HCT116 (cell line): Measurements from ENCODE around the gene UBASH3B. TPM values are rescaled to one million over a fixed set of nuclear protein-coding genes. Genes with fewer than 3 reads are reported as not detected.

Experiments used
- ATAC-seq: fragments of 200-7000 bp; cut with Tn5 transposase; 2 replicates; pipeline ENCODE4 v1.9.1; 2020; ENCODE audit warnings: mild to moderate bottlenecking, moderate library complexity
- BruUV-seq: library from RNA; stranded (reverse); fragments of 400-500 nt; replicated peaks from 2 replicates; lab custom pipeline; 2021; lab: Mats Ljungman, UMichigan
- CTCF ChIA-PET: fragments of 300-600 bp; sonication (Branson Sonifier 250); formaldehyde crosslinking; loops from one replicate; lab custom pipeline; 2021; ENCODE audit warnings: antibody characterized with exemption; lab: Charles Lee
- POLR2A ChIA-PET: fragments of 300-600, 350-600 bp; sonication (Branson Sonifier 250); formaldehyde crosslinking; loops from one replicate; lab custom pipeline; 2021; ENCODE audit warnings: antibody characterized with exemption; lab: Charles Lee
- RAD21 ChIA-PET, 2 experiments: fragments of 300-600 bp; sonication (Branson Sonifier 250); formaldehyde crosslinking; loops; one replicate each; lab custom pipeline; 2023; ENCODE audit warnings: low total read pairs in 2 of 2; ENCODE audit not compliant: uncharacterized antibody in 2 of 2, unreplicated experiment in 2 of 2, low non-redundant PET in 1 of 2; lab: Charles Lee
- DNase-seq: peaks from one replicate; pipeline ENCODE4 v3.0.0-alpha.2; 2010; ENCODE audit warnings: low read depth, low spot score
- H2AFZ ChIP-seq: fragments of 200-600 bp; shearing (Covaris generic), sonication (generic); 2 replicates; pipeline ENCODE4 v1.6.1; 2017; ENCODE audit warnings: low read depth, mixed run types, mixed read lengths, antibody characterized with exemption, low read length; ENCODE audit not compliant: poor library complexity, severe bottlenecking
- H3K27ac ChIP-seq: 2 replicates; pipeline ENCODE4 v1.5.1; 2012; ENCODE audit warnings: low read depth, low read length
- H3K27me3 ChIP-seq: fragments of 200-600 bp; sonication (generic); 2 replicates; pipeline ENCODE4 v1.6.1; 2016; ENCODE audit warnings: mixed run types, low read length, mixed read lengths; ENCODE audit not compliant: insufficient read depth
- H3K36me3 ChIP-seq, 2 experiments: fragments of 200-500 bp in 1 of 2; fragments of 200-600 bp in 1 of 2; sonication (Bioruptor generic) in 1 of 2; sonication (generic) in 1 of 2; 2 replicates each; pipeline versions ENCODE4 v1.5.1 to v1.6.1; 2014 to 2016; ENCODE audit warnings: low read length in 2 of 2, inconsistent platforms in 1 of 2, mixed read lengths in 1 of 2, mixed run types in 1 of 2; ENCODE audit not compliant: insufficient read depth in 2 of 2, control insufficient read depth in 1 of 2
- H3K4me1 ChIP-seq, 2 experiments: fragments of 200-600 bp in 1 of 2; sonication (generic) in 1 of 2; 2 replicates each; pipeline versions ENCODE4 v1.5.1 to v1.6.1; 2012 to 2017; ENCODE audit warnings: low read length in 2 of 2, inconsistent platforms in 1 of 2, mild to moderate bottlenecking in 1 of 2, mixed read lengths in 1 of 2, mixed run types in 1 of 2, moderate library complexity in 1 of 2; ENCODE audit not compliant: insufficient read depth in 2 of 2, control insufficient read depth in 1 of 2
- H3K4me2 ChIP-seq: fragments of 200-600 bp; sonication (generic); 2 replicates; pipeline ENCODE4 v1.6.1; 2017; ENCODE audit warnings: mixed run types, low read length, mixed read lengths
- H3K4me3 ChIP-seq, 2 experiments: fragments of 200-600 bp in 1 of 2; sonication (generic) in 1 of 2; replicated peaks in 1 of 2; 2 replicates each; pipeline ENCODE4 v1.5.1; 2011 to 2016; ENCODE audit warnings: low read length in 2 of 2, control low read depth in 1 of 2, low read depth in 1 of 2, mild to moderate bottlenecking in 1 of 2, mixed read lengths in 1 of 2, mixed run types in 1 of 2
- H3K79me2 ChIP-seq: fragments of 200-600 bp; sonication (generic); 2 replicates; pipeline ENCODE4 v1.6.1; 2017; ENCODE audit warnings: mild to moderate bottlenecking, mixed run types, low read length, moderate library complexity, mixed read lengths; ENCODE audit not compliant: insufficient read depth
- H3K9ac ChIP-seq: fragments of 200-600 bp; sonication (generic); 2 replicates; pipeline ENCODE4 v1.6.1; 2016; ENCODE audit warnings: low read length, mixed read lengths
- H3K9me2 ChIP-seq: fragments of 200-600 bp; sonication (generic), shearing (Covaris generic); 2 replicates; pipeline ENCODE4 v1.6.1; 2017; ENCODE audit warnings: mixed run types, mild to moderate bottlenecking, moderate library complexity; ENCODE audit not compliant: insufficient read depth
- H3K9me3 ChIP-seq, 2 experiments: fragments of 200-500 bp in 1 of 2; fragments of 200-600 bp in 1 of 2; sonication (Bioruptor generic) in 1 of 2; sonication (generic) in 1 of 2; 2 replicates each; pipeline ENCODE4 v1.6.1; 2014 to 2017; ENCODE audit warnings: low read length in 2 of 2, mixed read lengths in 2 of 2, inconsistent platforms in 1 of 2, low read depth in 1 of 2, mild to moderate bottlenecking in 1 of 2, mixed run types in 1 of 2, moderate library complexity in 1 of 2; ENCODE audit not compliant: control insufficient read depth in 1 of 2, insufficient read depth in 1 of 2
- H4K20me1 ChIP-seq: fragments of 200-600 bp; sonication (generic), shearing (Covaris generic); 2 replicates; pipeline ENCODE4 v1.6.1; 2017; ENCODE audit warnings: mixed run types, mild to moderate bottlenecking, moderate library complexity; ENCODE audit not compliant: insufficient read depth
- EZH2 ChIP-seq: fragments of 200-600 bp; sonication (generic); IDR thresholded peaks from 2 replicates; pipeline ENCODE4 v1.6.1; 2017; ENCODE audit warnings: antibody characterized with exemption, mixed run types
- JUND ChIP-seq: IDR thresholded peaks from 2 replicates; pipeline ENCODE4 v1.6.1; 2012
- TCF7L2 ChIP-seq: IDR thresholded peaks from 2 replicates; pipeline ENCODE4 v1.7.0; 2011; ENCODE audit warnings: borderline replicate concordance, inconsistent platforms; ENCODE audit not compliant: insufficient read depth, insufficient read length; ENCODE audit errors: extremely low read depth
- YY1 ChIP-seq: IDR thresholded peaks from 2 replicates; pipeline ENCODE4 v1.6.1; 2011; ENCODE audit warnings: low read length, low read depth, moderate library complexity, mild to moderate bottlenecking; ENCODE audit not compliant: insufficient replicate concordance; ENCODE audit errors: extremely low read depth
- ZFX ChIP-seq: fragments of 450-650 bp; IDR thresholded peaks from 2 replicates; pipeline ENCODE4 v1.6.1; 2017
- ZNF274 ChIP-seq: fragments of 200-500 bp; sonication (Bioruptor generic); IDR thresholded peaks from 2 replicates; pipeline ENCODE4 v1.6.1; 2014; ENCODE audit warnings: mild to moderate bottlenecking, low read depth, low read length, inconsistent platforms
- intact Hi-C: fragments of 100-400 bp; cut with micrococcal nuclease; formaldehyde crosslinking; loops from 2 replicates; pipeline ENCODE4 v1.10.0; 2022
- total RNA-seq: library from RNA; stranded (reverse); gene quantifications from one replicate; pipeline ENCODE4 v1.2.1, GENCODE V29; 2021; ENCODE audit not compliant: unreplicated experiment
- TF ChIP-seq, protein P1 (sequence below): IDR thresholded peaks from 2 replicates; pipeline ENCODE4 v1.6.1; 2012; ENCODE audit warnings: low read depth
- TF ChIP-seq, protein P2 (sequence below): IDR thresholded peaks from 2 replicates; pipeline ENCODE4 v1.6.1; 2012
- TF ChIP-seq, protein P3 (sequence below): IDR thresholded peaks from 2 replicates; pipeline ENCODE4 v1.6.1; 2012

Gene UBASH3B
- total RNA-seq, 1 experiment from 2014 or later = 40.3 TPM

DNA sequence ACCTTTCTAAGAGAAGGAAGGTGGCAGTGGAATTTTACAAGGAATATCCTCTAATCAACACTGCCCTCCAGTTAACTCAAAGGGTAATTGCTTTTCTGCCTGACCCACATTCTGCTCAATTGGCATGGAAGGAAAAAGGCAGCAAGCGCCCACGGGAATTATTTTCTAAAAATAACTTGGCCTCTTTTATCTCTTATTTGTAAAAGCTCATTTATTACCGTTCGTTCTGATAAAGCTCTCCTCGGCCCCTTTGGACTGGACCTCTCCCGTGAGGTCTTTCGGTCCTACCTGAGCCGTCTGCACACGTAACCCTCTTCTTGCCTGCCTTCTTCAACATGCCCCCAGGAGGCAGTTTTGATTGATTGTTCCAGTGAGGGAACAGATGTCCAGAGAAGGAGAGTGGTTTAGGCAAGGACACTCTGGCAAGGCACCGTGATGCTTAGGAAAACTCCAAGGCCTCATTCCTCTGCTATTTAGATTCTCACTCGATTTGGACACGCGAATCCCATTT, 129.6 kb downstream of the UBASH3B start:
- ChIA-PET RAD21 (no interaction called here), CTCF (no interaction called here)
- no peaks in the 10 kb centered on the region for H4K20me1 ChIP-seq
- H3K4me3 ChIP-seq = no peak overlapping the region
- H3K9me3 ChIP-seq = no peaks in the 10 kb centered on the region
- H3K9ac ChIP-seq = no peak overlapping the region
- H3K9me2 ChIP-seq = no peaks in the 10 kb centered on the region
- no peak for TF ChIP-seq YY1
- no peak for TF ChIP-seq ZFX
- no peak for TF ChIP-seq TCF7L2
- TF ChIP-seq, protein P1, sequence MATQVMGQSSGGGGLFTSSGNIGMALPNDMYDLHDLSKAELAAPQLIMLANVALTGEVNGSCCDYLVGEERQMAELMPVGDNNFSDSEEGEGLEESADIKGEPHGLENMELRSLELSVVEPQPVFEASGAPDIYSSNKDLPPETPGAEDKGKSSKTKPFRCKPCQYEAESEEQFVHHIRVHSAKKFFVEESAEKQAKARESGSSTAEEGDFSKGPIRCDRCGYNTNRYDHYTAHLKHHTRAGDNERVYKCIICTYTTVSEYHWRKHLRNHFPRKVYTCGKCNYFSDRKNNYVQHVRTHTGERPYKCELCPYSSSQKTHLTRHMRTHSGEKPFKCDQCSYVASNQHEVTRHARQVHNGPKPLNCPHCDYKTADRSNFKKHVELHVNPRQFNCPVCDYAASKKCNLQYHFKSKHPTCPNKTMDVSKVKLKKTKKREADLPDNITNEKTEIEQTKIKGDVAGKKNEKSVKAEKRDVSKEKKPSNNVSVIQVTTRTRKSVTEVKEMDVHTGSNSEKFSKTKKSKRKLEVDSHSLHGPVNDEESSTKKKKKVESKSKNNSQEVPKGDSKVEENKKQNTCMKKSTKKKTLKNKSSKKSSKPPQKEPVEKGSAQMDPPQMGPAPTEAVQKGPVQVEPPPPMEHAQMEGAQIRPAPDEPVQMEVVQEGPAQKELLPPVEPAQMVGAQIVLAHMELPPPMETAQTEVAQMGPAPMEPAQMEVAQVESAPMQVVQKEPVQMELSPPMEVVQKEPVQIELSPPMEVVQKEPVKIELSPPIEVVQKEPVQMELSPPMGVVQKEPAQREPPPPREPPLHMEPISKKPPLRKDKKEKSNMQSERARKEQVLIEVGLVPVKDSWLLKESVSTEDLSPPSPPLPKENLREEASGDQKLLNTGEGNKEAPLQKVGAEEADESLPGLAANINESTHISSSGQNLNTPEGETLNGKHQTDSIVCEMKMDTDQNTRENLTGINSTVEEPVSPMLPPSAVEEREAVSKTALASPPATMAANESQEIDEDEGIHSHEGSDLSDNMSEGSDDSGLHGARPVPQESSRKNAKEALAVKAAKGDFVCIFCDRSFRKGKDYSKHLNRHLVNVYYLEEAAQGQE = no peak
- no peak for TF ChIP-seq EZH2
- TF ChIP-seq ZNF274 = no peak
- TF ChIP-seq, protein P2, sequence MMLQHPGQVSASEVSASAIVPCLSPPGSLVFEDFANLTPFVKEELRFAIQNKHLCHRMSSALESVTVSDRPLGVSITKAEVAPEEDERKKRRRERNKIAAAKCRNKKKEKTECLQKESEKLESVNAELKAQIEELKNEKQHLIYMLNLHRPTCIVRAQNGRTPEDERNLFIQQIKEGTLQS = no peak
- TF ChIP-seq, protein P3, sequence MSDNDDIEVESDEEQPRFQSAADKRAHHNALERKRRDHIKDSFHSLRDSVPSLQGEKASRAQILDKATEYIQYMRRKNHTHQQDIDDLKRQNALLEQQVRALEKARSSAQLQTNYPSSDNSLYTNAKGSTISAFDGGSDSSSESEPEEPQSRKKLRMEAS = no peak
- TF ChIP-seq JUND = no peak
- TF ChIP-seq, all 23 proteins: peak for 0
- BruUV-seq = no TSS peak
- Histone ChIP-seq H3K4me1 (peaks cover 0 to 6% of the 10 kb centered on the region in 2 experiments; a peak in 2 of 4 replicates), H3K4me2 (no peak overlapping the region), H3K27ac (no peak overlapping the region), H3K79me2 (no peaks in the 10 kb centered on the region), H3K36me3 (peaks cover 5 to 7% of the 10 kb centered on the region in 2 experiments; a peak in 1 of 4 replicates), H2AFZ (no peak overlapping the region), H3K27me3 (no peaks in the 10 kb centered on the region)
- DNase-seq (no peak), ATAC-seq (no peak)
- intact Hi-C loops = no loop called here
- POLR2A ChIA-PET = no interaction called here
